HEK293 (cell line): ENCODE data around the gene LDLR.

ENCODE experiments used
- SP2 ChIP-seq: fragments of 450-650 bp; formaldehyde crosslinking; IDR thresholded peaks from 2 replicates; pipeline ENCODE4 v1.5.1; 2016; ENCODE audit warnings: missing biosample characterization, missing genetic modification characterization
- SP7 ChIP-seq: fragments of 450-650 bp; formaldehyde crosslinking; IDR thresholded peaks from 2 replicates; pipeline ENCODE4 v1.5.1; 2016; ENCODE audit warnings: missing biosample characterization, missing genetic modification characterization
- YY1 ChIP-seq: fragments of 450-650 bp; formaldehyde crosslinking; IDR thresholded peaks from 2 replicates; pipeline ENCODE4 v1.5.1; 2018; ENCODE audit warnings: missing biosample characterization, missing genetic modification characterization
- ZNF174 ChIP-seq: fragments of 450-650 bp; formaldehyde crosslinking; IDR thresholded peaks from 2 replicates; pipeline ENCODE4 v1.5.0; 2017; ENCODE audit warnings: missing biosample characterization, mild to moderate bottlenecking, missing genetic modification characterization
- ZNF175 ChIP-seq: fragments of 450-650 bp; formaldehyde crosslinking; IDR thresholded peaks from 2 replicates; pipeline ENCODE4 v1.5.1; 2016; ENCODE audit warnings: missing biosample characterization, missing genetic modification characterization
- ZNF274 ChIP-seq, 2 experiments: fragments of 200-500 bp in 1 of 2; fragments of 450-650 bp in 1 of 2; sonication (Bioruptor generic) in 1 of 2; formaldehyde crosslinking in 1 of 2; IDR thresholded peaks; 2 replicates each; pipeline versions ENCODE4 v1.5.1 to v1.6.1; 2014 to 2016; ENCODE audit warnings: borderline replicate concordance in 1 of 2, inconsistent platforms in 1 of 2, low read length in 1 of 2, missing biosample characterization in 1 of 2, missing genetic modification characterization in 1 of 2
- ZNF596 ChIP-seq: fragments of 450-650 bp; IDR thresholded peaks from 2 replicates; pipeline ENCODE4 v1.5.0; 2018; ENCODE audit warnings: missing biosample characterization, mild to moderate bottlenecking, missing genetic modification characterization, moderate library complexity
- ZNF792 ChIP-seq: fragments of 450-650 bp; formaldehyde crosslinking; IDR thresholded peaks from 2 replicates; pipeline ENCODE4 v1.5.1; 2016; ENCODE audit warnings: missing biosample characterization, missing genetic modification characterization
- TF ChIP-seq, protein P1 (sequence below): fragments of 450-650 bp; formaldehyde crosslinking; IDR thresholded peaks from 2 replicates; pipeline ENCODE4 v1.5.1; 2016; ENCODE audit warnings: missing biosample characterization, missing genetic modification characterization
- TF ChIP-seq, protein P2 (sequence below): sonication (generic); formaldehyde crosslinking; IDR thresholded peaks from 2 replicates; pipeline ENCODE4 v1.8.1; 2022; ENCODE audit warnings: mild to moderate bottlenecking, moderate library complexity, missing genetic modification reagents
- TF ChIP-seq, protein P3 (sequence below): fragments of 450-650 bp; formaldehyde crosslinking; IDR thresholded peaks from 2 replicates; pipeline ENCODE4 v1.5.1; 2016; ENCODE audit warnings: missing biosample characterization, missing genetic modification characterization, low read depth

DNA sequence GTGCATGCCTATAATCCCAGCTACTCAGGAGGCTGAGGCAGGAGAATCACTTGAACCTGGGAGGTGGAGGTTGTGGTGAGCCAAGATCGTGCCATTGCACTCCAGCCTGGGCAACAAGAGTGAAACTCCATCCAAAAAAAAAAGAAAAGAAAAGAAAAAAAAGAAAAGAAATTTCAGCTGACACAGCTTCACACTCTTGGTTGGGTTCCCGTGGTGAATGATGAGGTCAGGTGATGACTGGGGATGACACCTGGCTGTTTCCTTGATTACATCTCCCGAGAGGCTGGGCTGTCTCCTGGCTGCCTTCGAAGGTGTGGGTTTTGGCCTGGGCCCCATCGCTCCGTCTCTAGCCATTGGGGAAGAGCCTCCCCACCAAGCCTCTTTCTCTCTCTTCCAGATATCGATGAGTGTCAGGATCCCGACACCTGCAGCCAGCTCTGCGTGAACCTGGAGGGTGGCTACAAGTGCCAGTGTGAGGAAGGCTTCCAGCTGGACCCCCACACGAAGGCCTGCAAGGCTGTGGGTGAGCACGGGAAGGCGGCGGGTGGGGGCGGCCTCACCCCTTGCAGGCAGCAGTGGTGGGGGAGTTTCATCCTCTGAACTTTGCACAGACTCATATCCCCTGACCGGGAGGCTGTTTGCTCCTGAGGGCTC lies 22.0 kb downstream of the LDLR start:
- TF ChIP-seq ZNF596 (tag by site-specific recombination) (no peak), ZNF274 (IDR thresholded peaks at IDR 0.05; ENCODE audit: low read length) (no peak), ZNF274 (tag by site-specific recombination; IDR thresholded peaks at IDR 0.05; ENCODE audit: borderline replicate concordance) (no peak), ZNF175 (tag by site-specific recombination) (no peak), ZNF792 (tag by site-specific recombination) (no peak), SP7 (tag by site-specific recombination) (no peak), SP2 (no peak), ZNF174 (tag by site-specific recombination) (no peak), YY1 (tag by site-specific recombination) (no peak)
- TF ChIP-seq, protein P1, sequence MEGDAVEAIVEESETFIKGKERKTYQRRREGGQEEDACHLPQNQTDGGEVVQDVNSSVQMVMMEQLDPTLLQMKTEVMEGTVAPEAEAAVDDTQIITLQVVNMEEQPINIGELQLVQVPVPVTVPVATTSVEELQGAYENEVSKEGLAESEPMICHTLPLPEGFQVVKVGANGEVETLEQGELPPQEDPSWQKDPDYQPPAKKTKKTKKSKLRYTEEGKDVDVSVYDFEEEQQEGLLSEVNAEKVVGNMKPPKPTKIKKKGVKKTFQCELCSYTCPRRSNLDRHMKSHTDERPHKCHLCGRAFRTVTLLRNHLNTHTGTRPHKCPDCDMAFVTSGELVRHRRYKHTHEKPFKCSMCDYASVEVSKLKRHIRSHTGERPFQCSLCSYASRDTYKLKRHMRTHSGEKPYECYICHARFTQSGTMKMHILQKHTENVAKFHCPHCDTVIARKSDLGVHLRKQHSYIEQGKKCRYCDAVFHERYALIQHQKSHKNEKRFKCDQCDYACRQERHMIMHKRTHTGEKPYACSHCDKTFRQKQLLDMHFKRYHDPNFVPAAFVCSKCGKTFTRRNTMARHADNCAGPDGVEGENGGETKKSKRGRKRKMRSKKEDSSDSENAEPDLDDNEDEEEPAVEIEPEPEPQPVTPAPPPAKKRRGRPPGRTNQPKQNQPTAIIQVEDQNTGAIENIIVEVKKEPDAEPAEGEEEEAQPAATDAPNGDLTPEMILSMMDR = no peak
- TF ChIP-seq, protein P2, sequence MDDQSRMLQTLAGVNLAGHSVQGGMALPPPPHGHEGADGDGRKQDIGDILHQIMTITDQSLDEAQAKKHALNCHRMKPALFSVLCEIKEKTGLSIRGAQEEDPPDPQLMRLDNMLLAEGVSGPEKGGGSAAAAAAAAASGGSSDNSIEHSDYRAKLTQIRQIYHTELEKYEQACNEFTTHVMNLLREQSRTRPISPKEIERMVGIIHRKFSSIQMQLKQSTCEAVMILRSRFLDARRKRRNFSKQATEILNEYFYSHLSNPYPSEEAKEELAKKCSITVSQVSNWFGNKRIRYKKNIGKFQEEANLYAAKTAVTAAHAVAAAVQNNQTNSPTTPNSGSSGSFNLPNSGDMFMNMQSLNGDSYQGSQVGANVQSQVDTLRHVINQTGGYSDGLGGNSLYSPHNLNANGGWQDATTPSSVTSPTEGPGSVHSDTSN (CRISPR knock-in tag) = no peak
- TF ChIP-seq, protein P3, sequence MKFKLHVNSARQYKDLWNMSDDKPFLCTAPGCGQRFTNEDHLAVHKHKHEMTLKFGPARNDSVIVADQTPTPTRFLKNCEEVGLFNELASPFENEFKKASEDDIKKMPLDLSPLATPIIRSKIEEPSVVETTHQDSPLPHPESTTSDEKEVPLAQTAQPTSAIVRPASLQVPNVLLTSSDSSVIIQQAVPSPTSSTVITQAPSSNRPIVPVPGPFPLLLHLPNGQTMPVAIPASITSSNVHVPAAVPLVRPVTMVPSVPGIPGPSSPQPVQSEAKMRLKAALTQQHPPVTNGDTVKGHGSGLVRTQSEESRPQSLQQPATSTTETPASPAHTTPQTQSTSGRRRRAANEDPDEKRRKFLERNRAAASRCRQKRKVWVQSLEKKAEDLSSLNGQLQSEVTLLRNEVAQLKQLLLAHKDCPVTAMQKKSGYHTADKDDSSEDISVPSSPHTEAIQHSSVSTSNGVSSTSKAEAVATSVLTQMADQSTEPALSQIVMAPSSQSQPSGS (tag by site-specific recombination) = no peak
